CD14-positive monocyte (primary cell): ENCODE measurements around the gene USP24. TPM values are rescaled to one million over a fixed set of nuclear protein-coding genes. Genes with fewer than 3 reads are reported as not detected.
A peak's percentile ranks its signal among the peaks of the same experiment; 100 is the strongest.

Experiments
- DNase-seq, 3 donors: peaks; one replicate each; pipeline ENCODE4 v3.0.0-alpha.2; 2011 to 2022
- H2AFZ ChIP-seq: 2 replicates; pipeline ENCODE4 v1.6.0; 2012; ENCODE audit warnings: mild to moderate bottlenecking, low read depth, low read length, inconsistent platforms; ENCODE audit not compliant: insufficient read depth, poor library complexity, severe bottlenecking
- H3K27ac ChIP-seq, 2 donors: 1 replicate in 1 of 2; 2 replicates in 1 of 2; pipeline ENCODE4 v1.5.1; 2012 to 2013; ENCODE audit warnings: low read length in 2 of 2, control low read depth in 1 of 2, inconsistent platforms in 1 of 2, low read depth in 1 of 2, mild to moderate bottlenecking in 1 of 2
- H3K27me3 ChIP-seq, 2 donors: one replicate each; pipeline versions ENCODE4 v1.6.0 to v1.6.1; 2011 to 2013; ENCODE audit warnings: low read length in 2 of 2; ENCODE audit not compliant: control insufficient read depth in 2 of 2, insufficient read depth in 2 of 2
- H3K36me3 ChIP-seq, 2 donors: replicated peaks in 1 of 2; 1 replicate in 1 of 2; 2 replicates in 1 of 2; pipeline versions ENCODE4 v1.5.1 to v1.6.1; 2012 to 2013; ENCODE audit warnings: low read length in 2 of 2, control low read depth in 1 of 2, inconsistent platforms in 1 of 2, mild to moderate bottlenecking in 1 of 2; ENCODE audit not compliant: insufficient read depth in 2 of 2, control insufficient read depth in 1 of 2
- H3K4me1 ChIP-seq, 2 donors: 1 replicate in 1 of 2; 2 replicates in 1 of 2; pipeline versions ENCODE4 v1.5.1 to v1.6.1; 2012 to 2013; ENCODE audit warnings: low read length in 2 of 2, control low read depth in 1 of 2, inconsistent platforms in 1 of 2, mild to moderate bottlenecking in 1 of 2, moderate library complexity in 1 of 2; ENCODE audit not compliant: insufficient read depth in 2 of 2, control insufficient read depth in 1 of 2
- H3K4me2 ChIP-seq: replicated peaks from 2 replicates; pipeline ENCODE3; 2012; ENCODE audit warnings: low read length, moderate library complexity, mild to moderate bottlenecking; ENCODE audit not compliant: poor library complexity, severe bottlenecking; ENCODE audit errors: extremely low read depth
- H3K4me3 ChIP-seq, 3 experiments: fragments of 200-600 bp in 1 of 3; sonication (generic) in 1 of 3; replicated peaks in 1 of 3; 1 replicate in 2 of 3; 2 replicates in 1 of 3; pipeline ENCODE4 v1.5.1; 2011 to 2013; ENCODE audit warnings: low read length in 3 of 3, mild to moderate bottlenecking in 3 of 3, control low read depth in 2 of 3, low read depth in 2 of 3, inconsistent platforms in 1 of 3, moderate library complexity in 1 of 3
- H3K79me2 ChIP-seq: 2 replicates; pipeline ENCODE4 v1.6.0; 2012; ENCODE audit warnings: mild to moderate bottlenecking, control low read depth, inconsistent platforms, low read length, moderate library complexity; ENCODE audit not compliant: insufficient read depth
- H3K9ac ChIP-seq: 2 replicates; pipeline ENCODE4 v1.6.0; 2017; ENCODE audit warnings: low read length, mild to moderate bottlenecking; ENCODE audit not compliant: insufficient read depth, poor library complexity, severe bottlenecking
- H3K9me3 ChIP-seq, 2 donors: replicated peaks in 1 of 2; 1 replicate in 1 of 2; 2 replicates in 1 of 2; pipeline versions ENCODE4 v1.5.1 to v1.6.1; 2012 to 2013; ENCODE audit warnings: low read length in 2 of 2, control low read depth in 1 of 2; ENCODE audit not compliant: control insufficient read depth in 1 of 2, insufficient read depth in 1 of 2
- H4K20me1 ChIP-seq: 2 replicates; pipeline ENCODE4 v1.6.0; 2012; ENCODE audit warnings: mild to moderate bottlenecking, low read length, control low read depth, moderate library complexity; ENCODE audit not compliant: insufficient read depth
- H3K27ac Mint-ChIP-seq, 7 donors: one replicate each; pipeline ENCODE4 v1.8.0; 2020; ENCODE audit warnings: mild to moderate bottlenecking in 7 of 7, mixed read lengths in 7 of 7, moderate library complexity in 6 of 7, inconsistent platforms in 2 of 7
- H3K27me3 Mint-ChIP-seq, 3 donors: one replicate each; pipeline ENCODE4 v1.8.0; 2021 to 2022; ENCODE audit warnings: low read depth in 3 of 3, mild to moderate bottlenecking in 3 of 3, mixed read lengths in 3 of 3, moderate library complexity in 3 of 3, inconsistent platforms in 1 of 3
- H3K36me3 Mint-ChIP-seq, 2 donors: one replicate each; pipeline ENCODE4 v1.8.0; 2020; ENCODE audit warnings: mixed read lengths in 2 of 2, inconsistent platforms in 1 of 2, mild to moderate bottlenecking in 1 of 2
- H3K4me1 Mint-ChIP-seq: one replicate; pipeline ENCODE4 v1.8.0; 2020; ENCODE audit warnings: mild to moderate bottlenecking, mixed read lengths
- H3K4me3 Mint-ChIP-seq, 2 donors: one replicate each; pipeline ENCODE4 v1.8.0; 2020; ENCODE audit warnings: mild to moderate bottlenecking in 2 of 2, mixed read lengths in 2 of 2, moderate library complexity in 1 of 2
- H3K9me3 Mint-ChIP-seq, 7 donors: one replicate each; pipeline ENCODE4 v1.8.0; 2020 to 2022; ENCODE audit warnings: mixed read lengths in 7 of 7, mild to moderate bottlenecking in 6 of 7, moderate library complexity in 6 of 7, inconsistent platforms in 2 of 7
- CTCF ChIP-seq: fragments of 200-600 bp; IDR thresholded peaks from one replicate; pipeline ENCODE4 v1.8.0; 2022; ENCODE audit warnings: antibody characterized with exemption, mild to moderate bottlenecking
- WGBS: methylation state at CpG from one replicate; pipeline ENCODE4 v1.1.5; 2013; ENCODE audit warnings: missing lambda C conversion rate; ENCODE audit not compliant: insufficient coverage; 5-methylcytosine and 5-hydroxymethylcytosine counted together
- intact Hi-C, 2 donors: fragments of 100-400 bp; cut with micrococcal nuclease; formaldehyde crosslinking; loops; one replicate each; pipeline versions ENCODE4 v1.15.0 to v1.15.1; 2023
- polyA plus RNA-seq, 3 donors: library from polyadenylated mRNA; depleted of rRNA in 1 of 3; unstranded in 2 of 3; stranded (reverse) in 1 of 3; fragments of 300-500 nt in 2 of 3; fragments of >200 nt in 1 of 3; fragmentation: Illumina TruSeq in 2 of 3; gene quantifications; 1 replicate in 2 of 3; 2 replicates in 1 of 3; pipeline ENCODE4 v1.2.3, GENCODE V29; 2012 to 2021

Gene USP24
- polyA plus RNA-seq, 3 donors, result 1.1 to 14.2 (median 2.1) TPM

GRCh38 chr1:55179177-55179835 is 35.9 kb downstream of the USP24 start:
- Histone ChIP-seq H3K27me3 (no peaks in the 10 kb centered on the region), H3K9ac (no peak overlapping the region), H2AFZ (no peak overlapping the region), H4K20me1 (peaks cover 72% of the 10 kb centered on the region), H3K4me1 (peaks cover 8% of the 10 kb centered on the region in 2 donors), H3K4me3 (no peak overlapping the region), H3K4me2 (no peak overlapping the region), H3K79me2 (peaks cover 68% of the 10 kb centered on the region), H3K9me3 (peaks cover under 1 to 6% of the 10 kb centered on the region in 2 donors), H3K36me3 (peaks cover 9 to 29% of the 10 kb centered on the region in 2 donors), H3K27ac (no peak overlapping the region)
- peaks cover 2 to 8% (median 3%) of the 10 kb centered on the region in 7 donors for H3K9me3 Mint-ChIP-seq
- H3K36me3 Mint-ChIP-seq, result peaks cover 22 to 28% of the 10 kb centered on the region in 2 donors
- H3K27ac Mint-ChIP-seq, result peak overlapping the region in 5 of 7 donors; percentile 1 to 38 (median 22)
- intact Hi-C loops, result no loop called here
- H3K27me3 Mint-ChIP-seq, result no peaks in the 10 kb centered on the region
- H3K4me1 Mint-ChIP-seq, result peaks cover 21% of the 10 kb centered on the region
- WGBS, result 21% methylated on average over 3 of the region's 3 CpGs
- TF ChIP-seq CTCF, result no peak
- DNase-seq, result peak; percentile 7 to 22 (median 9)
- no peak overlapping the region for H3K4me3 Mint-ChIP-seq

GRCh38 chr1:55172687-55173086 is 42.5 kb downstream of the USP24 start:
- Histone ChIP-seq H4K20me1 (peaks cover 27% of the 10 kb centered on the region), H3K27me3 (no peaks in the 10 kb centered on the region), H3K4me3 (no peak overlapping the region), H3K9ac (no peak overlapping the region), H3K27ac (no peak overlapping the region), H2AFZ (no peak overlapping the region), H3K36me3 (peaks cover 50 to 84% of the 10 kb centered on the region in 2 donors), H3K4me2 (no peak overlapping the region), H3K79me2 (peaks cover 10% of the 10 kb centered on the region), H3K9me3 (no peaks in the 10 kb centered on the region), H3K4me1 (no peaks in the 10 kb centered on the region)
- no peaks in the 10 kb centered on the region for H3K9me3 Mint-ChIP-seq
- H3K4me1 Mint-ChIP-seq, result no peaks in the 10 kb centered on the region
- peaks cover 45 to 57% of the 10 kb centered on the region in 2 donors for H3K36me3 Mint-ChIP-seq
- no peak for TF ChIP-seq CTCF
- no peak overlapping the region for H3K4me3 Mint-ChIP-seq
- H3K27ac Mint-ChIP-seq, result no peak overlapping the region
- DNase-seq, result no peak
- no peaks in the 10 kb centered on the region for H3K27me3 Mint-ChIP-seq
- WGBS, result no CpG with 5 or more reads among the region's 3 CpGs
- intact Hi-C loops, result no loop called here
